ENCODE results near the gene LHPP.
A peak's percentile ranks its signal among the peaks of the same experiment; 100 is the strongest.

Gene LHPP

GRCh38 chr10:124621637-124622036, 160.0 kb downstream of the LHPP start:
- no peaks in the 10 kb centered on the region for H4K20me1 ChIP-seq (ENCODE audit: control insufficient read depth, insufficient read depth, low read depth, low read length)

GRCh38 chr10:124622158-124622557, 160.5 kb downstream of the LHPP start:
- peaks cover 58% of the 10 kb centered on the region for H3K4me1 ChIP-seq (ENCODE audit: control insufficient read depth, low read length)
- no peaks in the 10 kb centered on the region for H3K27me3 ChIP-seq (ENCODE audit: control insufficient read depth, low read length)
- H3K79me2 ChIP-seq (ENCODE audit: control insufficient read depth, low read length) = peaks cover 20% of the 10 kb centered on the region
- no peak overlapping the region for H3K4me3 ChIP-seq (ENCODE audit: low read length)
- peaks cover 22% of the 10 kb centered on the region for H3K36me3 ChIP-seq (ENCODE audit: control insufficient read depth, low read length)
- no peaks in the 10 kb centered on the region for H3K9me3 ChIP-seq (ENCODE audit: control insufficient read depth, insufficient read depth, low read length)
- no peaks in the 10 kb centered on the region; the same call in 1 of the 2 replicates for H3F3A ChIP-seq (ENCODE audit: control insufficient read depth, insufficient read depth)
- no peaks in the 10 kb centered on the region for H4K20me1 ChIP-seq (ENCODE audit: control insufficient read depth, insufficient read depth, low read depth, low read length)
- peak overlapping the region; percentile 32 for H3K27ac ChIP-seq (ENCODE audit: low read depth, low read length)
- peak overlapping the region; percentile 67 for H3K4me2 ChIP-seq (ENCODE audit: low read length)
- TF ChIP-seq CTCF (IDR thresholded peaks at IDR 0.05; ENCODE audit: low read depth, low read length, poor library complexity, severe bottlenecking) (no peak), EZH2phosphoT487 (IDR thresholded peaks at IDR 0.05; ENCODE audit: borderline replicate concordance, low read length) (no peak)
- H3K9me2 ChIP-seq (replicated peaks; ENCODE audit: control insufficient read depth, low read length) = no peaks in the 10 kb centered on the region

More at GRCh38 chr10:124621637-124622036, 160.0 kb downstream of the LHPP start:
- Histone ChIP-seq H3K4me1 (ENCODE audit: control insufficient read depth, low read length) (peaks cover 64% of the 10 kb centered on the region), H3K9me3 (ENCODE audit: control insufficient read depth, insufficient read depth, low read length) (no peaks in the 10 kb centered on the region), H3K27ac (ENCODE audit: low read depth, low read length) (peak overlapping the region; percentile 32), H3K79me2 (ENCODE audit: control insufficient read depth, low read length) (peaks cover 19% of the 10 kb centered on the region), H3K36me3 (ENCODE audit: control insufficient read depth, low read length) (peaks cover 27% of the 10 kb centered on the region), H3K27me3 (ENCODE audit: control insufficient read depth, low read length) (no peaks in the 10 kb centered on the region), H3F3A (ENCODE audit: control insufficient read depth, insufficient read depth) (no peaks in the 10 kb centered on the region; the same call in 1 of the 2 replicates), H3K4me3 (ENCODE audit: low read length) (no peak overlapping the region; the same call in 1 of the 2 replicates), H3K4me2 (ENCODE audit: low read length) (peak overlapping the region; percentile 67), H3K9me2 (replicated peaks; ENCODE audit: control insufficient read depth, low read length) (no peaks in the 10 kb centered on the region)
- TF ChIP-seq CTCF (IDR thresholded peaks at IDR 0.05; ENCODE audit: low read depth, low read length, poor library complexity, severe bottlenecking) (no peak), EZH2phosphoT487 (IDR thresholded peaks at IDR 0.05; ENCODE audit: borderline replicate concordance, low read length) (no peak)

- Histone ChIP-seq H3K4me3 (ENCODE audit: low read length) (no peak overlapping the region), H3K27ac (ENCODE audit: low read depth, low read length) (no peak overlapping the region), H3K27me3 (ENCODE audit: control insufficient read depth, low read length) (no peaks in the 10 kb centered on the region), H3K79me2 (ENCODE audit: control insufficient read depth, low read length) (peaks cover 20% of the 10 kb centered on the region), H3K4me1 (ENCODE audit: control insufficient read depth, low read length) (peaks cover 50% of the 10 kb centered on the region), H3K4me2 (ENCODE audit: low read length) (no peak overlapping the region), H3F3A (ENCODE audit: control insufficient read depth, insufficient read depth) (no peaks in the 10 kb centered on the region; the same call in 1 of the 2 replicates), H4K20me1 (ENCODE audit: control insufficient read depth, insufficient read depth, low read depth, low read length) (no peaks in the 10 kb centered on the region), H3K9me3 (ENCODE audit: control insufficient read depth, insufficient read depth, low read length) (no peaks in the 10 kb centered on the region), H3K36me3 (ENCODE audit: control insufficient read depth, low read length) (peaks cover 14% of the 10 kb centered on the region), H3K9me2 (replicated peaks; ENCODE audit: control insufficient read depth, low read length) (no peaks in the 10 kb centered on the region)
- no peak for TF ChIP-seq EZH2phosphoT487 (IDR thresholded peaks at IDR 0.05; ENCODE audit: borderline replicate concordance, low read length)
- no peak for TF ChIP-seq CTCF (IDR thresholded peaks at IDR 0.05; ENCODE audit: low read depth, low read length, poor library complexity, severe bottlenecking)
These were observed 161.4 kb downstream of the LHPP start for GRCh38 chr10:124622866-124623536.
